GM23338 (cell line): Measurements from ENCODE around the gene PHACTR1.

Experiments
- CREB1 ChIP-seq: fragments of 250-450 bp; sonication (Bioruptor Pico); IDR thresholded peaks from 2 replicates; pipeline ENCODE4 v1.5.0; 2020; ENCODE audit warnings: low read depth, mild to moderate bottlenecking, moderate library complexity
- CTCF ChIP-seq, 2 experiments: fragments of 200-600 bp in 1 of 2; sonication (generic) in 1 of 2; conservative IDR thresholded peaks; 2 replicates each; pipeline versions ENCODE4 v1.5.1 to v1.6.1; 2016 to 2017; ENCODE audit warnings: antibody characterized with exemption in 2 of 2, low read depth in 2 of 2, mild to moderate bottlenecking in 2 of 2, moderate library complexity in 1 of 2
- ETS1 ChIP-seq: IDR thresholded peaks from 2 replicates; pipeline ENCODE4 v1.6.1; 2016; ENCODE audit warnings: antibody characterized with exemption
- EZH2 ChIP-seq: fragments of 200-600 bp; sonication (generic); IDR thresholded peaks from one replicate; pipeline ENCODE4 v1.8.0; 2017; ENCODE audit warnings: antibody characterized with exemption, mild to moderate bottlenecking, low read depth; ENCODE audit not compliant: unreplicated experiment
- EZH2phosphoT487 ChIP-seq: fragments of 200-600 bp; sonication (generic); IDR thresholded peaks from one replicate; pipeline ENCODE4 v1.8.1; 2018; ENCODE audit warnings: antibody characterized with exemption; ENCODE audit not compliant: unreplicated experiment
- JUNB ChIP-seq: IDR thresholded peaks from one replicate; pipeline ENCODE4 v1.6.1; 2016; ENCODE audit warnings: antibody characterized with exemption; ENCODE audit not compliant: unreplicated experiment
- POLR2AphosphoS5 ChIP-seq: IDR thresholded peaks from 2 replicates; pipeline ENCODE4 v1.6.1; 2016; ENCODE audit warnings: antibody characterized with exemption, low read depth
- REST ChIP-seq: IDR thresholded peaks from one replicate; pipeline ENCODE4 v1.6.1; 2018; ENCODE audit warnings: antibody characterized with exemption; ENCODE audit not compliant: unreplicated experiment
- STAT1 ChIP-seq: IDR thresholded peaks from one replicate; pipeline ENCODE4 v1.6.1; 2016; ENCODE audit warnings: antibody characterized with exemption; ENCODE audit not compliant: unreplicated experiment
- ZNF114 ChIP-seq: fragments of 250-450 bp; sonication (Bioruptor Pico); IDR thresholded peaks from 2 replicates; pipeline ENCODE4 v1.5.0; 2020; ENCODE audit warnings: mild to moderate bottlenecking, moderate library complexity
- ZNF331 ChIP-seq: fragments of 250-450 bp; sonication (Bioruptor Pico); IDR thresholded peaks from 2 replicates; pipeline ENCODE4 v1.5.0; 2020; ENCODE audit warnings: low read depth, mild to moderate bottlenecking, moderate library complexity

- TF ChIP-seq EZH2phosphoT487 (no peak), EZH2 (no peak), POLR2AphosphoS5 (no peak), CTCF (conservative IDR thresholded peaks at IDR 0.05; ENCODE audit: low read depth in 2 of 2) (no peak), STAT1 (no peak), REST (no peak), CREB1 (no peak), ZNF114 (CRISPR knock-in tag) (no peak), ZNF331 (no peak), JUNB (no peak), ETS1 (no peak)
These were observed 584.4 kb downstream of the PHACTR1 start for GRCh38 chr6:13300643-13301590.
